Left lobe of liver (tissue), 2 donors: Measurements from ENCODE around the gene FAM187B. TPM values are rescaled to one million over a fixed set of nuclear protein-coding genes. Genes with fewer than 3 reads are reported as not detected.

Experiments used
- ATAC-seq: fragments of 200-7000 bp; cut with Tn5 transposase; one replicate; pipeline ENCODE4 v1.9.1; 2020; ENCODE audit warnings: mild to moderate bottlenecking, moderate library complexity
- DNase-seq: peaks from one replicate; pipeline ENCODE4 v3.0.0-alpha.2; 2020; ENCODE audit warnings: low spot score
- total RNA-seq: library from RNA; stranded (reverse); gene quantifications from one replicate; pipeline ENCODE4 v1.2.1, GENCODE V29; 2021
- donor health status: DM: no; HTN: no; CAD: no; lungs with moderate emphysema.
- donor health status: DM: no; HTN: yes; CAD: no.

FAM187B gene
- total RNA-seq, 1 donor from 2014 or later: not detected

DNA sequence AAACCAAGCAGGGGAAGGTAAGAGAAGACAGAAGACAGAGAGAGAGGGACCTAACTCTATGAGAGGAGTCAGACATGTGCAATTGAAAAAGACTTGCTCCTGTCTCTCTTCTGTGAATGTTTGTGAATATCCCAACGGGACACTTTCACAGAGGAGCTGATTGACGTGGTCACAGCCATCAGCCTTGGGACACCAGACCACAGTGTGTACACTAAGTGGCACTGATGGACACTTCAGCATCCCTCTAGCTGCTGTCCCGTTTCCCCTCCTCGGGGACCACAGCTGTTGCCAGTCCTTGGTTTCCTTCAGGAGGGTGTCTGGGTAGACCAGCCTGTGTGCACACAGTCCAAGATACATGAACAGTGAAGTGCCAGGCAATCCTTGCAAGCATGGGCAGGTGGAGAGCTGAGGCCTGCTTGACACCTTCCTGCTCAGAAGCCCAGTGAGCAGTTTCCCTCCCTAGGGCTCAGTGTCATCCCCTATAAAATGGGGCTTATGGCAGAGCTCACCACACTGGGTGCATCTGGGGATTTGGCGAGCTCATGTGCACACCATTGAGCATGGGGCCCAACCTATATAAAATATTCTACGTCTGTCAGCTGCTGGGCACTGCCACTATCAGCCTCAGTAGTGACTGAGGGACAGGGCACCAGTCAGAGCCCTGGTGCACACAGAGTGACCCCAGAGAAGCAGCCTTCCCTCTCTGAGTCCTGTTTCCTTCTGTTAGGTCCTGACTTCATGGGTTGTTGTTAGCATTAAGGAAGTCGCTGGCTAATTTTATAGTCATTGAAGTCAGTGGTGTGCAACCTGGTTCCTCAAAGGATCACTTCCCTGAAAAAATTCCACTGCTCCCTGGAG lies 36.0 kb upstream of the FAM187B start:
- ATAC-seq (no peak), DNase-seq (peak; percentile 40)

- no peak for ATAC-seq
- DNase-seq: peak; percentile 48
Observed at GRCh38 chr19:35262101-35262761, 33.7 kb upstream of the FAM187B start.

GRCh38 chr19:35261356-35262100 lies 33.0 kb upstream of the FAM187B start:
- no peak for ATAC-seq
- peak; percentile 41 for DNase-seq

- no peak for ATAC-seq
Observed at GRCh38 chr19:35260694-35261304, 32.3 kb upstream of the FAM187B start.

GRCh38 chr19:35257113-35257461 lies 28.5 kb upstream of the FAM187B start:
- DNase-seq: no peak
- ATAC-seq: no peak

More at GRCh38 chr19:35260694-35261304, 32.3 kb upstream of the FAM187B start:
- peak; percentile 41 for DNase-seq

DNA sequence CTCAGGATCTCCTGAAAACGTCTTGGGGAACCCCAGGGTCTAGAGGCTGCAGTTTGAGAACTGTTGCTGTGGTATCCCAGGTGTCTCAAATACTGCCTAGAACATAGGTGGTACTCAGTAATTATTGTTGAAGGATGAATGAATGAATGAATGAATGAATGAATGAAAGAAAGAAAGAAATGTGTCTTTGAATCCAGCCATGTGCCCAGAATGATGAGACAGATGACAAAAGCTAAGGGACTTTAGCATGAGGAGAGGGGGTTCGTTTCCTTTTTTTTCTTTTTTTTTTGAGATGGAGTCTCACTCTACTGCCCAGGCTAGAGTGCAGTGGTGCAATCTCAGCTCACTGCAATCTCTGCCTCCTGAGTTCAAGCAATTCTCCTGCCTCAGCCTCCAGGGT lies 28.0 kb upstream of the FAM187B start:
- DNase-seq (no peak), ATAC-seq (no peak)

DNA sequence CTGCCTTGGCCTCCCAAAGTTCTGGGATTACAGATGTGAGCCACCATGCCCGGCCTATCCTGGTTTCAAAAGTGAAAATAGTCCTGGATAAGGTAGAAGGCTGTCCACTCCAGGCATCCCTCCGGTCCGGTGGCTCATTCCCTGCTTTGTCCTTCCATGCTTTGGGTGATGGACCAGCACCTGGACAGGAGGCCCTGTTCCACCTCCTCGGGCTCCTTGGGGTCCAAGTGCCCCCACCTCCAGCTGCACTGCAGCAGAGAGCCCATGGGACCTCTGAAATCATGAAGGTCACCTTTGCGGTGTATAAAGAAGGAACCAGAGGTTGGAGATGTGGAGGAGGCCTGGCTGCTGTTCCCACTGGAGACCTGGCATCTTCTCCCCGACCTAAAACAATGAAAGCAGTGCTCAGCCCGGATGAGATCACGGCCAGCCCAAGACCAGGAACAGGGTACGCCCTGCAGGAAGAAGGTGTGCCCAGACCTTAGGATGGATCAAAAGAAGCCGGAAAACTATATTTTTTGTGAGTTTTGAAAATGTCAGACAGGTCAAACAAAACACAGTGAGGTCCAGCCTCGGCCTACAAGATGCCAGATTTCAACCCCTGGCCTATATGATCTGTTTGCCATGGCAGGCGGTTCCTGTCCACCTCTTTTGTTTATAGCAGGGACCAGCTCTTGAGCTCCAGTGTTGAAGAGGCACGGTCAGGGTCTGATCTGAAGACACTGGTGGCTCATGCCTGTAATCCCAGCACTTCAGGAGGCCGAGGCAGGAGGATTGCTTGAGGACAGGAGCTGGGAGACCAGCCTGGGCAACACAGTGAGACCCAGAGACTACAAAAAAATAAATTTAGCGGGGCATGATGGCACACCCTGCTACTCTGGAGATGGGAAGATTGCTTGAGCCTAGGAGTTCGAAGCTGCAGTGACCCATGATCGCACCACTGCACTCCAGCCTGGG lies 26.1 kb upstream of the FAM187B start:
- ATAC-seq (no peak), DNase-seq (peak; percentile 26)

DNA sequence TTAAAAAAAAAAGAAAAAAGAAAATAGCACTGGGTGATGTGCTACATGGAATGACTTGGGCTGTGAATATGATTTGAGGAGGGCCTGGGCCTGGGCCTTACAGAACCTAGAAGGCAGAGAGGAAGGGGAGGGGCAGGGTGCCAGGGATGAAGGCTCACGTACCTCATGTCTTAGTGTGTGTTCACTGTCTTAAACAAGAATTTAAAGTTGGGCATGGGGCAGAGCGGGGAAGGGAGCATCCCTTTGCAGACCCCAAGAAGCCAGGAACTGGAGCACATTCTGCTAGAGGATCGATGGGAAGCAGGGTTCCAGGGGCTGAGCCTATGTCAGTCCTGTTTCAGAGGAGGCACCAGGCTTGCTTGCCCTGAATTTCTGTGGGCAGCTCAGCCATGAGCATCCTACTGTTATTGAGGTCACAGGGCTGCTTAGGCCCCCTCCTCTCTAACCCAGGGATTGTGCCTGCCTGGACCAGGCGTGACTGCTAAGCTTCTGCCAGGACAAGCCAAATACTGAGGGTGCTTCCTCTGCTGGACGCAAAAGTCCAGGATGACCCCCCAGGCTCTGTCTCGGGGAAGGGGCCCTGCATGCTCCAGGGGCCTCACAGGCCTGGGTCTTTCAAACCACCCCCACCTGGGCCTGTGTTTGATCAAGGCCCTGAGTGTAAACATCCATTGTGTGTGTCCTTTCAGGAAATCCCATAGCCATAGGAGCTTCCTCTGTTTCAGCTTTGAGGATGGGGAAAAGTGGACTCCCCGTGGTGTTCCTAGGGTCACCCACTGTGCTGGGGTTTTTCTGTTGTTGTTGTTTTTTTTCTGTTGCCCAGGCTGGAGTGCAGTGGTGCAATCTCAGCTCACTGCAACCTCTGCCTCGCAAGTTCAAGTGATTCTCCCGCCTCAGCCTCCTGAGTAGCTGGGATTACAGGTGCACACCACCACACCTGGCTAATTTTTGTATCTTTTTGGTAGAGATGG lies 25.1 kb upstream of the FAM187B start:
- DNase-seq: peak; percentile 38

DNA sequence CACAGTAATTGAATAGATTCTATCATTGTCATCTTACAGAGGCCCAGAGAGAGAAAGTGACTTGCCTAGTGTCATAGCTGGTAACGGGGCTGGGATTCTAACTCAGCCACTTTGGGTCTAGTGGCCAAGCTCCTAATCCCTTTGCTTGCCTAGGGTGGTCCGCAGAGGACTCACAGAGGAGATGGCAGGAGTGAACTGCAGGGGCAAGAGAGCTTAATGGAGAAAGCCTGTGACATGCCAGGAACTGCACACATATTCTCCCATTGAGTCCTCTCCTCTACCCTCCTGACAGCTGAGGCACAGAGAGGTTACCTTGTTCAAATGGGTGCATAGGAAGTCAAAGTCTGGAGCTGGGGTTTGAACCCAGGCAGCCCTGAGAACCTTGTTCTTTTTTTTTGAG lies 22.9 kb upstream of the FAM187B start:
- no peak for ATAC-seq
- DNase-seq: peak; percentile 26

More for the DNA sequence above, 25.1 kb upstream of the FAM187B start:
- ATAC-seq: no peak

DNA sequence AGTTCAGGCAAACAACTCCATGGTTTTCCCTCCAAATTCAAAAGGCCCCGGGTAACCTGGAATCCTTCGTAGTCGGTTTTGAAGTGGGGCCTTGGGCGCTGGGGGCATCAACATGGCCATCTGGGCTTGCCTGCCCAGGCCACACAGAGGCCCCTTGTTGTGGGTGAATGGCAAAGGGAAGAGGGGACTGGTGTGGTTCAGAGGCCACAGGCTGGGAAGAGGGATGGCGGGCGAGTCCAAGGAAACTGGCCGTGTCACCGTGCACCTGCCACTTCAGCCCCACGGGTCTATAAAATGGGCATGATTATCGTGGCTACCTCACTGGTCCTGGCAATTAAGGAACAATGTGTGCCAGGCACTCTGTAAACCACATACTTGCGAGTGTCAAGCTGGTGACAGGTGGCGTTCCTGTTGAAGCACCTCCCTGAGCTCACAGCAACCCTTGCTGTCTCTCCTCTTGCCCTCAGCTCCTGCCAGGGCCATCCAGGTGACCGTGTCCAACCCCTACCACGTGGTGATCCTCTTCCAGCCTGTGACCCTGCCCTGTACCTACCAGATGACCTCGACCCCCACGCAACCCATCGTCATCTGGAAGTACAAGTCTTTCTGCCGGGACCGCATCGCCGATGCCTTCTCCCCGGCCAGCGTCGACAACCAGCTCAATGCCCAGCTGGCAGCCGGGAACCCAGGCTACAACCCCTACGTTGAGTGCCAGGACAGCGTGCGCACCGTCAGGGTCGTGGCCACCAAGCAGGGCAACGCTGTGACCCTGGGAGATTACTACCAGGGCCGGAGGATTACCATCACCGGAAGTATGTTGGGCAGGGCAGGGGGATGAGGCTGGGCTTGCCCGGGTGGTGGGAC lies 21.5 kb upstream of the FAM187B start:
- peak; percentile 77 for DNase-seq
- ATAC-seq: peak; percentile 20

DNA sequence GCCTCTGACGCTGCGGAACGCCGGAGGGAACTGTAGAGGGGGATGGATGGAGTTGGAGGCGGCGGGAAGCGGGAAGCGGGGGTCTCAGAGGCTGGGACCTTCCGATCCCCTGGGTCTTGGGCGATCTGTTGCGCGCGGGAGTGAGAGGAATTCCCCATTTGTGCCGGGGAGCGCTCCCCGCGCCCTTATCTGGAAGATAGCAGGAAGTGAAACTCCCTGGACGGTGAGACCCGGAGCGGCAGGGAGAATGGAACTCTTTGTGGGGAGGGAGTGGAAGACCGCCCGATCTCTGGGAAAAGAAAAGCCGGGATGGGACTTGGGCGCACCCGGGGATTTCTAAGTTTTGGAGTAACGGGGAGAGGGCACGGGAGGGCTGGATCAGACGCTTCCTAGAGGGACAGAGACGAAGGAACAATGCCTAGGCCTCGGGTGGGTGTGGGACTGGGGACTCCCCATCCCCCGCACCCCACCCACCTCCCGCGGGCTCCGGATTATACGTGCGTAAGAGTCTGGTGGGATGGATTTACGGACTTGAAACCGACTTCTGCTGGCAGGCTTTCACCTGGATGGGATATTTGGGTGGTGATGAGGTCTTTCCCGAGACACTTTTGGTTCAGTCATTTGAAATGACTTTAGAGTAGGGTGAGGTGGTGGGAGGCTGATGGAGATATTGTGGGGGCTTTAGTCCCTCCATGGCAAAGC lies 20.8 kb upstream of the FAM187B start:
- DNase-seq (no peak), ATAC-seq (no peak)

DNA sequence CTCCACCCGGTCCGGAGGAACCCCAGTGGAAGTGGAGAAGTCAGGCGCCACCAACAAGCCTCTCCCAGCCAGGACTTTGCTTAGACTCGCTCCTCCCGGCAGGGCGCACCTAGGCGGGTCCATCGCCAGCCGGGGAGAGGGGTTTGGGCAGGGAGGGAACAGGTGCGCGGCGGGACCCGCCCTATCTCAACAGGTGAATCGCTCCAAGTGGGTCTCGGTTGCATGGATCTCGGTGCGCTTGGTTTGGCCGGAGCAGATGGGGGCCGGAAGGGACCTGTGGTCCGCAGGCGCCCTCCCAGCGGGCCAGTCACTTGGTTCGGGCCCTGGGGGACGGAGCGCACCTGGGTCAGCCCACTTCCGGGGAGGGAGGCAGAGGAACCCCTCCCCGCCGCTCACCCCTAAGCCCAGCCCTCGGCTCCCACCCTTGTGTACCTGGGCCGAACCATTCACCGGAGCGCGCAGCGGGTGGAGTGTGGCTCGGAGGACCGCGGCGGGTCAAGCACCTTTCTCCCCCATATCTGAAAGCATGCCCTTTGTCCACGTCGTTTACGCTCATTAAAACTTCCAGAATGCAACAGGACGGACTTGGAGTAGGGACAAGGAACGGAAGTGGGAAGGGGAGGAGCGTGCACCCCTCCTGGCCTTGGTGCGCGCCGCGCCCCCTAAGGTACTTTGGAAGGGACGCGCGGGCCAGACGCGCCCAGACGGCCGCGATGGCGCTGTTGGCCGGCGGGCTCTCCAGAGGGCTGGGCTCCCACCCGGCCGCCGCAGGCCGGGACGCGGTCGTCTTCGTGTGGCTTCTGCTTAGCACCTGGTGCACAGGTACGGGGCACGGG lies 20.0 kb upstream of the FAM187B start, which contains the start of gene LSR:
LSR (plus strand) TSS at position 693 of the 836 bp plus-strand sequence; CDS start at position 714, 21 bp downstream.
- peak; percentile 87 for ATAC-seq
- DNase-seq: peak; percentile 93

- ATAC-seq (peak; percentile 76), DNase-seq (peak; percentile 94)
Observed at GRCh38 chr19:35247526-35248309, 19.2 kb upstream of the FAM187B start.

GRCh38 chr19:35246466-35247092 lies 18.0 kb upstream of the FAM187B start:
- ATAC-seq (no peak), DNase-seq (no peak)

- ATAC-seq (no peak), DNase-seq (no peak)
Observed at GRCh38 chr19:35241417-35241816, 12.9 kb upstream of the FAM187B start.
